K562 (cell line): ENCODE results near the gene ZNF441. TPM values are rescaled to one million over a fixed set of nuclear protein-coding genes. Genes with fewer than 3 reads are reported as not detected.

Experiments
- CBX1 ChIP-seq: sonication (generic); IDR thresholded peaks from 2 replicates; pipeline ENCODE4 v1.6.1; 2016; ENCODE audit warnings: antibody characterized with exemption, low read depth, mild to moderate bottlenecking
- CEBPG ChIP-seq, 3 experiments: fragments of 200-800 bp in 1 of 3; sonication (Bioruptor generic) in 1 of 3; sonication (generic) in 1 of 3; formaldehyde crosslinking in 1 of 3; IDR thresholded peaks in 2 of 3; conservative IDR thresholded peaks in 1 of 3; 2 replicates each; pipeline versions ENCODE4 v1.6.1 to v1.8.0; 2016 to 2022; ENCODE audit warnings: missing compliant biosample characterization in 2 of 3, missing genetic modification characterization in 2 of 3, mild to moderate bottlenecking in 1 of 3, missing genetic modification reagents in 1 of 3
- CHD1 ChIP-seq: fragments of 200-600 bp; sonication (generic); IDR thresholded peaks from one replicate; pipeline ENCODE4 v1.6.1; 2012; ENCODE audit warnings: mild to moderate bottlenecking, moderate library complexity, low read length, inconsistent platforms
- ESRRA ChIP-seq: fragments of 450-650 bp; IDR thresholded peaks from 2 replicates; pipeline ENCODE4 v1.6.1; 2014; ENCODE audit warnings: low read depth, mild to moderate bottlenecking, moderate library complexity, borderline replicate concordance
- RBM25 ChIP-seq: fragments of 200-400 bp; formaldehyde crosslinking; IDR thresholded peaks from 2 replicates; pipeline ENCODE4 v1.6.1; 2018; ENCODE audit warnings: low read length, low read depth, moderate library complexity; ENCODE audit not compliant: severe bottlenecking
- SOX6 ChIP-seq: fragments of 450-650 bp; IDR thresholded peaks from 2 replicates; pipeline ENCODE4 v1.6.1; 2014; ENCODE audit warnings: mild to moderate bottlenecking
- SP2 ChIP-seq: IDR thresholded peaks from 2 replicates; pipeline ENCODE4 v1.6.1; 2011; ENCODE audit warnings: mild to moderate bottlenecking, low read depth, low read length, moderate library complexity; ENCODE audit not compliant: poor library complexity, severe bottlenecking; ENCODE audit errors: extremely low read depth
- SPI1 ChIP-seq: IDR thresholded peaks from 2 replicates; pipeline ENCODE4 v1.6.1; 2011; ENCODE audit warnings: low read depth, low read length, control low read depth, borderline replicate concordance
- TEAD2 ChIP-seq: fragments of 450-650 bp; IDR thresholded peaks from 2 replicates; pipeline ENCODE4 v1.6.1; 2016; ENCODE audit warnings: missing genetic modification characterization, control low read depth, missing compliant biosample characterization
- TRIM24 ChIP-seq, 2 experiments: fragments of 450-650 bp; IDR thresholded peaks; 2 replicates each; pipeline ENCODE4 v1.6.1; 2016
- TRIM28 ChIP-seq: fragments of 450-650 bp; IDR thresholded peaks from 2 replicates; pipeline ENCODE4 v1.6.1; 2017
- ZNF24 ChIP-seq: fragments of 450-650 bp; IDR thresholded peaks from 2 replicates; pipeline ENCODE4 v1.6.1; 2016
- polyA plus RNA-seq, 8 experiments: library from polyadenylated mRNA; depleted of rRNA in 4 of 8; stranded (reverse) in 5 of 8; unstranded in 3 of 8; fragments of >200 nt; fragmentation: Nextera tagmentation in 2 of 8; fragmentation: Illumina TruSeq in 1 of 8; extraction: Ambion mirVana in 2 of 8; extraction: Trizol in 1 of 8; gene quantifications; 2 replicates each; pipeline versions ENCODE4 v1.2.1 to v1.2.3, GENCODE V29; 2011 to 2014; ENCODE audit warnings: inconsistent platforms in 1 of 8, missing spikeins in 1 of 8
- total RNA-seq, 7 experiments: library from RNA; depleted of rRNA in 6 of 7; stranded (reverse); fragments of >200 nt in 6 of 7; fragmentation: Illumina TruSeq in 2 of 7; extraction: Trizol in 2 of 7; gene quantifications; 2 replicates each; pipeline versions ENCODE4 v1.2.1 to v1.2.3, GENCODE V29; 2011 to 2021; ENCODE audit warnings: low replicate concordance in 1 of 7
- TF ChIP-seq, protein P1 (sequence below): fragments of 250-450 bp; sonication (Bioruptor Pico); IDR thresholded peaks from 2 replicates; pipeline ENCODE4 v1.5.1; 2021; ENCODE audit warnings: mild to moderate bottlenecking
- TF ChIP-seq, protein P2 (sequence below), 2 experiments: fragments of 450-650 bp; IDR thresholded peaks; 2 replicates each; pipeline ENCODE4 v1.6.1; 2018; ENCODE audit warnings: mild to moderate bottlenecking in 2 of 2, low read depth in 1 of 2; ENCODE audit not compliant: partially characterized antibody in 2 of 2

Gene ZNF441
- total and polyA plus RNA-seq, 9 of the 15 experiments (the other 6 are each of a cell fraction or from before 2014, with no cell fraction given) = 1.9 to 14.0 (median 7.8) TPM

DNA sequence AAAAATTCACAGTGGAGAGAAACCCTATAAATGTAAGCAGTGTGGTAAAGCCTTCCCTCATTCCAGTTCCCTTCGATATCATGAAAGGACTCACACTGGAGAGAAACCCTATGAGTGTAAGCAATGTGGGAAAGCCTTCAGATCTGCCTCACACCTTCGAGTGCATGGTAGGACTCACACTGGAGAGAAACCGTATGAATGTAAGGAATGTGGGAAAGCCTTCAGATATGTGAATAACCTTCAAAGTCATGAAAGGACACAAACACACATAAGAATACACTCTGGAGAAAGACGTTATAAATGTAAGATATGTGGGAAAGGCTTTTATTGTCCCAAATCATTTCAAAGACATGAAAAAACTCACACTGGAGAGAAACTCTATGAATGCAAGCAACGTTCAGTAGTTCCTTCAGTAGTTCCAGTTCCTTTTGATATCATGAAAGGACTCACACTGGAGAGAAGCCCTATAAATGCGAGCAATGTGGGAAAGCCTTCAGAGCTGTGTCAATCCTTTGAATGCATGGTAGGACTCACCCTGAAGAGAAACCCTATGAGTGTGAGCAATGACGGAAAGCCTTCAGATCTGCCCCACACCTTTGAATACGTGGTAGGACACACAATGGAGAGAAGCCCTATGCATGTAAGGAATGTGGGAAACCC, 65.6 kb downstream of the ZNF441 start (continued):
- TF ChIP-seq ESRRA (peak; percentile 88), TRIM28 (peak; percentile 95), SP2 (no peak), CHD1 (no peak), TRIM24 (IDR thresholded peaks at IDR 0.05) (peak in 1 of 2 experiments; percentile 63; a peak in 2 of 4 replicates), RBM25 (peak; percentile 48), SOX6 (peak; percentile 48), ZNF24 (peak; percentile 64; the same call in 1 of the 2 replicates), SPI1 (no peak), TEAD2 (tag) (peak; percentile 64; the same call in 1 of the 2 replicates), CEBPG (CRISPR knock-in tag; IDR thresholded peaks at IDR 0.05) (no peak), CEBPG (tag; conservative IDR thresholded peaks at IDR 0.05 in 1 of 2, IDR thresholded peaks at IDR 0.05 in 1 of 2) (no peak), CBX1 (peak; percentile 79)
- TF ChIP-seq, protein P1, sequence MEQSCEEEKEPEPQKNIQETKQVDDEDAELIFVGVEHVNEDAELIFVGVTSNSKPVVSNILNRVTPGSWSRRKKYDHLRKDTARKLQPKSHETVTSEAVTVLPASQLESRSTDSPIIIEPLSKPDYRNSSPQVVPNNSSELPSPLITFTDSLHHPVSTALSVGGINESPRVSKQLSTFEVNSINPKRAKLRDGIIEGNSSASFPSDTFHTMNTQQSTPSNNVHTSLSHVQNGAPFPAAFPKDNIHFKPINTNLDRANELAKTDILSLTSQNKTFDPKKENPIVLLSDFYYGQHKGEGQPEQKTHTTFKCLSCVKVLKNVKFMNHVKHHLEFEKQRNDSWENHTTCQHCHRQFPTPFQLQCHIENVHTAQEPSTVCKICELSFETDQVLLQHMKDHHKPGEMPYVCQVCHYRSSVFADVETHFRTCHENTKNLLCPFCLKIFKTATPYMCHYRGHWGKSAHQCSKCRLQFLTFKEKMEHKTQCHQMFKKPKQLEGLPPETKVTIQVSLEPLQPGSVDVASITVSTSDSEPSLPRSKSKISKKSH (CRISPR knock-in tag) = 0 out of 2 replicates have a peak, but pooled peaks have one; percentile 21
- TF ChIP-seq, protein P2, sequence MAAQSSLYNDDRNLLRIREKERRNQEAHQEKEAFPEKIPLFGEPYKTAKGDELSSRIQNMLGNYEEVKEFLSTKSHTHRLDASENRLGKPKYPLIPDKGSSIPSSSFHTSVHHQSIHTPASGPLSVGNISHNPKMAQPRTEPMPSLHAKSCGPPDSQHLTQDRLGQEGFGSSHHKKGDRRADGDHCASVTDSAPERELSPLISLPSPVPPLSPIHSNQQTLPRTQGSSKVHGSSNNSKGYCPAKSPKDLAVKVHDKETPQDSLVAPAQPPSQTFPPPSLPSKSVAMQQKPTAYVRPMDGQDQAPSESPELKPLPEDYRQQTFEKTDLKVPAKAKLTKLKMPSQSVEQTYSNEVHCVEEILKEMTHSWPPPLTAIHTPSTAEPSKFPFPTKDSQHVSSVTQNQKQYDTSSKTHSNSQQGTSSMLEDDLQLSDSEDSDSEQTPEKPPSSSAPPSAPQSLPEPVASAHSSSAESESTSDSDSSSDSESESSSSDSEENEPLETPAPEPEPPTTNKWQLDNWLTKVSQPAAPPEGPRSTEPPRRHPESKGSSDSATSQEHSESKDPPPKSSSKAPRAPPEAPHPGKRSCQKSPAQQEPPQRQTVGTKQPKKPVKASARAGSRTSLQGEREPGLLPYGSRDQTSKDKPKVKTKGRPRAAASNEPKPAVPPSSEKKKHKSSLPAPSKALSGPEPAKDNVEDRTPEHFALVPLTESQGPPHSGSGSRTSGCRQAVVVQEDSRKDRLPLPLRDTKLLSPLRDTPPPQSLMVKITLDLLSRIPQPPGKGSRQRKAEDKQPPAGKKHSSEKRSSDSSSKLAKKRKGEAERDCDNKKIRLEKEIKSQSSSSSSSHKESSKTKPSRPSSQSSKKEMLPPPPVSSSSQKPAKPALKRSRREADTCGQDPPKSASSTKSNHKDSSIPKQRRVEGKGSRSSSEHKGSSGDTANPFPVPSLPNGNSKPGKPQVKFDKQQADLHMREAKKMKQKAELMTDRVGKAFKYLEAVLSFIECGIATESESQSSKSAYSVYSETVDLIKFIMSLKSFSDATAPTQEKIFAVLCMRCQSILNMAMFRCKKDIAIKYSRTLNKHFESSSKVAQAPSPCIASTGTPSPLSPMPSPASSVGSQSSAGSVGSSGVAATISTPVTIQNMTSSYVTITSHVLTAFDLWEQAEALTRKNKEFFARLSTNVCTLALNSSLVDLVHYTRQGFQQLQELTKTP (IDR thresholded peaks at IDR 0.05; ENCODE audit: low read depth in 1 of 2, partially characterized antibody in 2 of 2) = peak in 1 of 2 experiments; percentile 65
- TF ChIP-seq, all 486 proteins: peak for 16
